Activated CD4-positive, alpha-beta T cell treated with anti-CD3 and anti-CD28 coated beads, Interleukin-10, Interleukin-2, amounts not matched to agents 100 ng/mL and 50 ng/mL, durations not matched to agents 16 hours and 8 hours (primary cell): ENCODE results near the gene ANKRD29.

Experiments
- DNase-seq: peaks from one replicate; pipeline ENCODE4 v3.0.0-alpha.2; 2020

Gene ANKRD29

GRCh38 chr18:23551978-23552377, 110.7 kb downstream of the ANKRD29 start:
- DNase-seq: no peak

GRCh38 chr18:23550898-23551297, 111.8 kb downstream of the ANKRD29 start:
- no peak for DNase-seq
